H9 (cell line): ENCODE measurements around the gene TTC3. TPM values are rescaled to one million over a fixed set of nuclear protein-coding genes. Genes with fewer than 3 reads are reported as not detected.

Experiments used
- DNase-seq: peaks from one replicate; pipeline ENCODE4 v3.0.0-alpha.2; 2017
- H2AFZ ChIP-seq: one replicate; pipeline ENCODE4 v1.6.1; 2013; ENCODE audit warnings: mild to moderate bottlenecking, low read length, control low read depth, moderate library complexity
- H2AK5ac ChIP-seq: 2 replicates; pipeline ENCODE4 v1.6.1; 2013; ENCODE audit warnings: low read length, control low read depth, mixed read lengths; ENCODE audit not compliant: insufficient read length
- H2BK120ac ChIP-seq: one replicate; pipeline ENCODE4 v1.6.1; 2013; ENCODE audit warnings: low read depth, mild to moderate bottlenecking, low read length, control low read depth, inconsistent platforms; ENCODE audit not compliant: poor library complexity, severe bottlenecking
- H2BK12ac ChIP-seq: 2 replicates; pipeline ENCODE4 v1.6.1; 2013; ENCODE audit warnings: low read length, control low read depth, mixed read lengths, low read depth; ENCODE audit not compliant: insufficient read length
- H2BK15ac ChIP-seq: 2 replicates; pipeline ENCODE4 v1.6.1; 2013; ENCODE audit warnings: low read depth, low read length, control low read depth
- H2BK20ac ChIP-seq: one replicate; pipeline ENCODE4 v1.6.1; 2013; ENCODE audit warnings: low read depth, mild to moderate bottlenecking, low read length, control low read depth, inconsistent platforms; ENCODE audit not compliant: poor library complexity, severe bottlenecking
- H2BK5ac ChIP-seq: 2 replicates; pipeline ENCODE4 v1.6.1; 2013; ENCODE audit warnings: low read length, control low read depth, mixed read lengths; ENCODE audit not compliant: insufficient read length
- H3K14ac ChIP-seq: 2 replicates; pipeline ENCODE4 v1.6.1; 2013; ENCODE audit warnings: low read length, control low read depth; ENCODE audit not compliant: insufficient read depth
- H3K18ac ChIP-seq: 2 replicates; pipeline ENCODE4 v1.6.1; 2013; ENCODE audit warnings: low read depth, mild to moderate bottlenecking, mixed read lengths, low read length, control low read depth; ENCODE audit not compliant: insufficient read length
- H3K23ac ChIP-seq: 2 replicates; pipeline ENCODE4 v1.6.1; 2013; ENCODE audit warnings: low read length, control low read depth, mixed read lengths, low read depth; ENCODE audit not compliant: insufficient read length
- H3K23me2 ChIP-seq: 2 replicates; pipeline ENCODE4 v1.6.1; 2013; ENCODE audit warnings: low read depth, mild to moderate bottlenecking, mixed read lengths, low read length, control low read depth; ENCODE audit not compliant: insufficient read length, poor library complexity, severe bottlenecking
- H3K27ac ChIP-seq: 2 replicates; pipeline ENCODE4 v1.5.1; 2013; ENCODE audit warnings: low read length, control low read depth, mixed read lengths, low read depth; ENCODE audit not compliant: insufficient read length
- H3K27me3 ChIP-seq: 2 replicates; pipeline ENCODE4 v1.6.1; 2013; ENCODE audit warnings: low read length, control low read depth, inconsistent platforms; ENCODE audit not compliant: insufficient read depth
- H3K4ac ChIP-seq: 2 replicates; pipeline ENCODE4 v1.6.1; 2013; ENCODE audit warnings: low read depth, mild to moderate bottlenecking, control low read depth, inconsistent platforms, low read length, moderate library complexity
- H3K4me1 ChIP-seq: 2 replicates; pipeline ENCODE4 v1.6.1; 2013; ENCODE audit warnings: low read length, control low read depth, inconsistent platforms; ENCODE audit not compliant: insufficient read depth
- H3K4me2 ChIP-seq: 2 replicates; pipeline ENCODE4 v1.6.1; 2013; ENCODE audit warnings: low read length, control low read depth, mixed read lengths; ENCODE audit not compliant: insufficient read length, insufficient read depth
- H3K56ac ChIP-seq: 2 replicates; pipeline ENCODE4 v1.6.1; 2013; ENCODE audit warnings: low read depth, mild to moderate bottlenecking, mixed read lengths, low read length, control low read depth; ENCODE audit not compliant: insufficient read length
- H3K79me1 ChIP-seq: 2 replicates; pipeline ENCODE4 v1.6.1; 2013; ENCODE audit warnings: low read depth, mild to moderate bottlenecking, moderate library complexity, low read length, control low read depth, inconsistent platforms; ENCODE audit not compliant: insufficient read depth, poor library complexity, severe bottlenecking
- H3K79me2 ChIP-seq: 2 replicates; pipeline ENCODE4 v1.6.1; 2013; ENCODE audit warnings: low read length, control low read depth, inconsistent platforms; ENCODE audit not compliant: insufficient read depth
- H3K9ac ChIP-seq: 2 replicates; pipeline ENCODE4 v1.6.1; 2013; ENCODE audit warnings: low read length, control low read depth, mixed read lengths; ENCODE audit not compliant: insufficient read length; ENCODE audit errors: extremely low read depth
- H3K9me3 ChIP-seq: one replicate; pipeline ENCODE4 v1.6.1; 2013; ENCODE audit warnings: low read depth, low read length, inconsistent platforms; ENCODE audit not compliant: control insufficient read depth
- H3T11ph ChIP-seq: one replicate; pipeline ENCODE4 v1.6.1; 2013; ENCODE audit warnings: mild to moderate bottlenecking, low read length, control low read depth, inconsistent platforms
- H4K20me1 ChIP-seq: one replicate; pipeline ENCODE4 v1.6.1; 2013; ENCODE audit not compliant: control insufficient read depth, insufficient read length, insufficient read depth
- H4K5ac ChIP-seq: 2 replicates; pipeline ENCODE4 v1.6.1; 2013; ENCODE audit warnings: low read depth, mild to moderate bottlenecking, mixed read lengths, low read length, control low read depth; ENCODE audit not compliant: insufficient read length
- H4K8ac ChIP-seq: replicated peaks from 2 replicates; pipeline ENCODE4 v1.6.1; 2013; ENCODE audit warnings: low read length, control low read depth, mixed read lengths, low read depth; ENCODE audit not compliant: insufficient read length
- H4K91ac ChIP-seq: 2 replicates; pipeline ENCODE4 v1.6.1; 2013; ENCODE audit warnings: low read depth, mild to moderate bottlenecking, moderate library complexity, mixed read lengths, low read length, control low read depth; ENCODE audit not compliant: insufficient read length
- H3K27ac Mint-ChIP-seq, 3 experiments: 2 replicates in 2 of 3; 3 replicates in 1 of 3; pipeline ENCODE4 v1.8.0; 2020 to 2021; ENCODE audit warnings: mixed read lengths in 3 of 3, mild to moderate bottlenecking in 1 of 3, moderate library complexity in 1 of 3
- H3K27me3 Mint-ChIP-seq: 2 replicates; pipeline ENCODE4 v1.8.0; 2021; ENCODE audit warnings: low read depth, mild to moderate bottlenecking, moderate library complexity, mixed read lengths
- H3K36me3 Mint-ChIP-seq, 3 experiments: 2 replicates in 2 of 3; 3 replicates in 1 of 3; pipeline ENCODE4 v1.8.0; 2020 to 2021; ENCODE audit warnings: low read depth in 3 of 3, mixed read lengths in 3 of 3; ENCODE audit not compliant: insufficient read depth in 1 of 3
- H3K4me1 Mint-ChIP-seq, 2 experiments: 2 replicates each; pipeline ENCODE4 v1.8.0; 2020; ENCODE audit warnings: mixed read lengths in 2 of 2
- H3K4me3 Mint-ChIP-seq, 2 experiments: 2 replicates in 1 of 2; 3 replicates in 1 of 2; pipeline ENCODE4 v1.8.0; 2020 to 2021; ENCODE audit warnings: mild to moderate bottlenecking in 2 of 2, mixed read lengths in 2 of 2, moderate library complexity in 1 of 2
- H3K9me3 Mint-ChIP-seq, 2 experiments: 2 replicates in 1 of 2; 3 replicates in 1 of 2; pipeline ENCODE4 v1.8.0; 2020; ENCODE audit warnings: mild to moderate bottlenecking in 2 of 2, mixed read lengths in 2 of 2, moderate library complexity in 1 of 2
- WGBS: extraction: QIAGEN DNeasy Blood & Tissue Kit; methylation state at CpG from one replicate; pipeline ENCODE4 v1.1.7; 2013; ENCODE audit warnings: missing lambda C conversion rate, low lambda C conversion rate, mixed read lengths; ENCODE audit not compliant: insufficient read length; ENCODE audit errors: extremely low coverage; 5-methylcytosine and 5-hydroxymethylcytosine counted together
- total RNA-seq: library from RNA; stranded (reverse); gene quantifications from 2 replicates; pipeline ENCODE4 v1.2.1, GENCODE V29; 2021
- TF ChIP-seq, protein P1 (sequence below): fragments of 200-600 bp; sonication (generic); conservative IDR thresholded peaks from 3 replicates; pipeline ENCODE4 v1.8.0; 2021; ENCODE audit warnings: antibody characterized with exemption, mild to moderate bottlenecking

The TTC3 gene
- total RNA-seq, 1 experiment from 2014 or later = 46.5 TPM

DNA sequence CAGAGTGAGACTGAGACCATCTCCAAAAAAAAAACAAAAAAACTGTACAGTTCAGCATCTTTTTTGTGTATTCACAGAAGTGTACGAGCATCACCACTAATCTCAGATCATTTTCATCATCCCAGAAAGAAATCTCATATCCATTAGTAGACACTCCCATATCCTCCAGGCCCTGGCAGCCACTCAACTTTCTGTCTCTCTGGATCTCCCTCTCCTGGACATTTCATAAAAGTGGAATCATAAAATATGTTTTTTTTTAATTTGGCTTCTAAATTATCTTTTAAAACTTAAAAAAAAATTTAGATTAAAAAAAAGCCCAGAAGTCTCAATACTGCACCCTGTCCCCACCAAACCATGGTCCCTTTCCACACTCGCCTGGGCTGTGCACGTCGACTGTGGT, 44.5 kb upstream of the TTC3 start:
- TF ChIP-seq, protein P1, sequence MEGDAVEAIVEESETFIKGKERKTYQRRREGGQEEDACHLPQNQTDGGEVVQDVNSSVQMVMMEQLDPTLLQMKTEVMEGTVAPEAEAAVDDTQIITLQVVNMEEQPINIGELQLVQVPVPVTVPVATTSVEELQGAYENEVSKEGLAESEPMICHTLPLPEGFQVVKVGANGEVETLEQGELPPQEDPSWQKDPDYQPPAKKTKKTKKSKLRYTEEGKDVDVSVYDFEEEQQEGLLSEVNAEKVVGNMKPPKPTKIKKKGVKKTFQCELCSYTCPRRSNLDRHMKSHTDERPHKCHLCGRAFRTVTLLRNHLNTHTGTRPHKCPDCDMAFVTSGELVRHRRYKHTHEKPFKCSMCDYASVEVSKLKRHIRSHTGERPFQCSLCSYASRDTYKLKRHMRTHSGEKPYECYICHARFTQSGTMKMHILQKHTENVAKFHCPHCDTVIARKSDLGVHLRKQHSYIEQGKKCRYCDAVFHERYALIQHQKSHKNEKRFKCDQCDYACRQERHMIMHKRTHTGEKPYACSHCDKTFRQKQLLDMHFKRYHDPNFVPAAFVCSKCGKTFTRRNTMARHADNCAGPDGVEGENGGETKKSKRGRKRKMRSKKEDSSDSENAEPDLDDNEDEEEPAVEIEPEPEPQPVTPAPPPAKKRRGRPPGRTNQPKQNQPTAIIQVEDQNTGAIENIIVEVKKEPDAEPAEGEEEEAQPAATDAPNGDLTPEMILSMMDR = no peak
- Histone ChIP-seq H4K5ac (no peak overlapping the region), H2AFZ (no peak overlapping the region), H3K4me2 (no peak overlapping the region), H3K9me3 (no peaks in the 10 kb centered on the region), H3K23ac (no peak overlapping the region), H3K9ac (no peak overlapping the region), H3K27ac (no peak overlapping the region), H3K14ac (no peak overlapping the region), H3K4me1 (no peaks in the 10 kb centered on the region; the same call in 1 of the 2 replicates), H4K20me1 (no peaks in the 10 kb centered on the region), H2BK20ac (no peak overlapping the region), H3K27me3 (no peaks in the 10 kb centered on the region; the same call in 1 of the 2 replicates), H2BK120ac (no peak overlapping the region), H4K91ac (no peak overlapping the region), H3K18ac (no peak overlapping the region), H2BK15ac (no peak overlapping the region), H3K23me2 (no peaks in the 10 kb centered on the region), H3K79me1 (no peaks in the 10 kb centered on the region), H2BK12ac (no peak overlapping the region), H4K8ac (no peak overlapping the region), H3T11ph (no peak overlapping the region), H2AK5ac (no peak overlapping the region), H3K79me2 (no peaks in the 10 kb centered on the region), H3K56ac (no peak overlapping the region), H2BK5ac (peak overlapping the region; percentile 26), H3K4ac (no peak overlapping the region)
- peaks cover 43% of the 10 kb centered on the region for H3K27me3 Mint-ChIP-seq
- DNase-seq = no peak
- no CpG with 5 or more reads among the region's 4 CpGs for WGBS
- no peaks in the 10 kb centered on the region for H3K36me3 Mint-ChIP-seq
- H3K27ac Mint-ChIP-seq = no peak overlapping the region
- no peak overlapping the region for H3K4me3 Mint-ChIP-seq
- peaks cover 4 to 5% of the 10 kb centered on the region in 2 experiments for H3K4me1 Mint-ChIP-seq
- H3K9me3 Mint-ChIP-seq = no peaks in the 10 kb centered on the region
